Measurements from ENCODE around the gene ENGASE.

The ENGASE gene

GRCh38 chr17:79080761-79081290 is 6.2 kb downstream of the ENGASE start:
- DNase-seq (ENCODE audit: low read depth in 3 of 3), result no peak

GRCh38 chr17:79081571-79082276 is 7.1 kb downstream of the ENGASE start:
- no peak for DNase-seq (ENCODE audit: low read depth in 3 of 3)

DNA sequence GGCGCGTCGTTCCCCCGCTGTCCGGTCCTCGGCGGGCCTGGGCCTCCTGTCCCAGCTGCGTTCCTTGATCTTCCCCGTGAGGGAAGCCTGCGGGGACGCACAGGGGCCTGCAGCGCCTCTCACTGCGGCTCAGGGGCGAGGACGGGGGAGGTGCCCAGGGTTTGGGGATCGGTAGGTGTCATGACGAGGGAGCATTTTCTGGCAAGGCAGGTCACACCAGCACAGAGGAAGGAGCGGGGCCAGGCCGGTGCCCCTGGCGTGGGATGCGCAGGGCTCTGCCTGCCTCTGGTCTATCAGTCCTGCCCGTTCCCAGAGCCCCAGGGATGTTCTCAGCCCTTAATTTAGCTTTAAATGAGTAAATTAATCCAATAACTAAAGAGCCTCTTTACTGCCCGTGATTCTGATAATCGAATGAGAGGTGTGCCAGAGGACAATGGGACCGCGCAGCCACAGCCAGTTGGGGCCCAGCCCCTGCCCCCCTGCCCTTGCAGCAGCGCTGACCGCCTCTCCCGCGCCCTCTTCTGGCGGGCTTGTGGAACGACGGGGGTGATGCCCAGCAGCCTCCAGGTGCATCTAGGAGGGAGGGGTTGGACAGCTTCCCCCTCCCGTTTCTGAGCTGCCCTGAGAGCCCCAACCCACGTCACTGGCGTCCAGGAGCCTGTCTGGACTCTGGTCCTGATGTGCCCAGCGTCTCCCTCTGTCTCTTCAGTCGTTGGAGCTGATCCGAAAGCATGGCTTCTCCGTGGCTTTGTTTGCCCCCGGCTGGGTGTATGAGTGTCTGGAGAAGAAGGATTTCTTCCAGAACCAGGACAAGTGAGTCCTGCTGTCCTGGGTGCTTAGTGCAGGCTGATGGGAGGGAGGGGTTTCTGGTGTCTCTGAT is 7.9 kb downstream of the ENGASE start:
- peak in 2 of 3 donors; percentile 28 to 29 for DNase-seq (ENCODE audit: low read depth in 3 of 3)

GRCh38 chr17:79083191-79083971 is 8.8 kb downstream of the ENGASE start:
- DNase-seq (ENCODE audit: low read depth in 3 of 3), result no peak

- no peak for DNase-seq (ENCODE audit: low read depth in 3 of 3)
Observed at GRCh38 chr17:79084291-79085153, 9.9 kb downstream of the ENGASE start.

DNA sequence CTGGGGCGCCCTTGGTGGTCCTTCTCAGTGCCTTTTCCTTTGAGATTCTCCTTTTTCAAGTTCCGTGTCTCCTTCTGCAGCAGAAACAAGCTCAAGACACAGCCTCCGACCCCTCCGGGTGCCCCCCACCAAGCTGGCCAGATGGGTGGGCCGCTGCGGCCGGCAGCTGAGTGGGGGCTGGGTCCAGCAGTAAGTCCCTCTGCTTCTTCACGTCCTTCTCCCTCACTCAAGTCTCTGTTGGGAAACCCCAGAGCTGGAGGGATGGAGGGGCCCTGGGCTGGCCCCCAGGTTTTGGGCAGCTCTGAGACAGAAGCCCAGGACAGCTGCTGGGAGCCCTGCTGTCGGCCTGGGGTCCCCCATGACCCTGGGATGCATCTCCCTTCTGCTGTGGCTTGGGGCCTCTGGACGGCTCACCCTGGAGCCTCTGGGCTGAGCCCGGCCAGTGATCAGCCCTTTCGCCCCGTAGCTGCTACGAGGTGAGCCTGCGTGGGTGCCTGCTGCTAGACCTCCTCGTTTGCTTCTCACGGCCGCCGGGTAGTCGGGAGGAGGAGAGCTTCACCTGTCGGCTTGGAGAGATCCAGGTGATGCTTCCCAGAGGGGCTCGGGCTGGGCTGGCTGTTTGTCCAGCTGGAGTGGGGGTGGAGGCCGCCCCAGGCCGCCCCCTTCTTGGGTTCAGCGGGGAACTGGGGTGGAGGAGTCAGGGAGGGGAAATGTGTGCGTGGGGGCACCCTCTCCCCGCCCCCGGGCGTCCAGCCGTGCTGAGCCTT is 10.7 kb downstream of the ENGASE start:
- DNase-seq (ENCODE audit: low read depth in 3 of 3), result no peak

- no peak for DNase-seq (ENCODE audit: low read depth in 3 of 3)
Observed at GRCh38 chr17:79085921-79086551, 11.4 kb downstream of the ENGASE start.

- DNase-seq (ENCODE audit: low read depth in 3 of 3), result no peak
Observed at GRCh38 chr17:79086609-79087427, 12.2 kb downstream of the ENGASE start.

DNA sequence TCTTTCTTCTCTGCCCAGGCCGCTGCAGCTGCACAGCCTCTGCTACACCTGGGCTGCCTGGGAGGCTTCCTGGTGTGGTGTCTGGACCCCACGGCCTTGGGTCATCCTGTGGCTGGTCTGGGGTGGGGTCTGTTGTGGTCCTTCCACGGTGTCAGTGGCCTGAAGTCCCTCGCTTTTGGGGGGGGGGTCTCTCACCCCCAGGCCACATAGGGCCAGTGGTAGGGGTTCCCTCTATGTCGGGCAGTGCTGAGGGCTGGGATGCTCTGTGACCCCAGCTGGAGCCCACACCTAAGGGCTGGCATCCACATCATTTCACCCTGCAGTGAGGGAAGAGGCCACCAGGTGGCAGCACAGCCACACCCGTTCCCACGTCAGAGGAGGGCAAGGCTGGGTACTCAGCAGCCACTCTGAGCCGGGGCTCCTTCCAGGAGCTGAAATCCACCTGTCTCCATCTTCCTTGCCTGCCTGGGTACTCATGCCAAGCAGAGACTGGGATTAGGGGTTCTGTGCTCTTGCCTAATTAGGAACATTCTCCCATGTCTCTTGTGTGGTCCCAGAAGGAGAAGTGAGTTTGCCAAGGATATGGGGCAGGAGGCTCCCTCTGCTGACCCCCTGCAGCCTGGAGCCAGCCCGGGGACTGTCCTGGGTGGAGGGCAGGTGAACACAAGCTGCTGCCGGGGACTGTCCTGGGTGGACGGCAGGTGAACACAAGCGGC is 13.0 kb downstream of the ENGASE start:
- peak; percentile 30 to 61 (median 56) for DNase-seq (ENCODE audit: low read depth in 3 of 3)

DNA sequence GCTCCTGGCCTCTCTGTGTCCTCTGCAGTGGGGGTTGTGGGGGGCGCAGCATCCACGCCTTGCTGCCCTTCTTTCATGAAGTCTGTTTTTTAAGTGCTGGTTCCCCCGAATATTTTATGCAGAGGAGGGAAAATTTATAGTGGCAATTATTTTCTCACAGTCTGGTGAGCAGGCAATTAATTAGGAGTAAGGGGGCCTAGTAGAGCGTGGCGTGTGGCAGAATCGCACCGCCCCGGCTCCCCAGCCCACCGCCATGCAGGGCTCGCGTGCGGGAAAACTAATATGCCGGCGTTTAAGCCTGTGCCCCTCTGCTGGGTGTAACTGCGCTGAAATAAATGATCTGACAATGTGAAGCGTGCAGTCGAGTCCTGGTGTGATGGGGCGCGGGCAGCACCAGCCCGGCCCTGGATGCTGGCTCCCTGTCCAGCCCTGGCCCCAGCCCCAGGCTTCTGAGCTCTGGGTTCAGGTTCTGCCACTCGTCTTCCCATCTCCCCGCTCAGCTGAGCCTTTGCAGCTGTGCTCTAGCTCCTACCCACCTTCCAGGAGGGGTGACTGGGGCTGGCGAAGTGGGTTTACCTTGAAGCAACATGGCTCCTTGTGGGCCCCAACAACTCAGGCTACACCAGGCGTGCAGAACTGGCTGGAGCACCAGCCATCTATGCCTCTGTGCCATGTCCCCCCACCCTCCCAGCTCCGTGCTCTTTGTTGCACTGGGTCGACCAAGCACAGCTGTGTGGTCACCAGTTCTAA is 13.8 kb downstream of the ENGASE start:
- no peak for DNase-seq (ENCODE audit: low read depth in 3 of 3)

DNA sequence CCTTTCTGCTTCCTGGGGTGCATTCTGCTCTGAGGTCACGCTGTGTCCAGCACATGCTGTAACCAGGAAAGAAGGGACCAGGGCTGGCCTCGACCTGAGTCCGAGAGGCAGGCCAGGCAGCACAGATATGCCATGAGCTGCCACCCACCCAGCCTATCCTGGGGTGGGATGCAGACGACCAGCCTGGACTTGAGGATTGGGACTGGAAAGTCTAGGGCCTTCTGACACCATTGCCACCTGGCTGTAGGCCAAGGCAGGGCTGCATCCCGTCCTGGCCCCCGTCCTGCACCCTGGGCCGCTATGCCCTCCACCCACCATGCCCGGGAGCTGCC is 14.3 kb downstream of the ENGASE start:
- DNase-seq (ENCODE audit: low read depth in 3 of 3), result no peak

DNA sequence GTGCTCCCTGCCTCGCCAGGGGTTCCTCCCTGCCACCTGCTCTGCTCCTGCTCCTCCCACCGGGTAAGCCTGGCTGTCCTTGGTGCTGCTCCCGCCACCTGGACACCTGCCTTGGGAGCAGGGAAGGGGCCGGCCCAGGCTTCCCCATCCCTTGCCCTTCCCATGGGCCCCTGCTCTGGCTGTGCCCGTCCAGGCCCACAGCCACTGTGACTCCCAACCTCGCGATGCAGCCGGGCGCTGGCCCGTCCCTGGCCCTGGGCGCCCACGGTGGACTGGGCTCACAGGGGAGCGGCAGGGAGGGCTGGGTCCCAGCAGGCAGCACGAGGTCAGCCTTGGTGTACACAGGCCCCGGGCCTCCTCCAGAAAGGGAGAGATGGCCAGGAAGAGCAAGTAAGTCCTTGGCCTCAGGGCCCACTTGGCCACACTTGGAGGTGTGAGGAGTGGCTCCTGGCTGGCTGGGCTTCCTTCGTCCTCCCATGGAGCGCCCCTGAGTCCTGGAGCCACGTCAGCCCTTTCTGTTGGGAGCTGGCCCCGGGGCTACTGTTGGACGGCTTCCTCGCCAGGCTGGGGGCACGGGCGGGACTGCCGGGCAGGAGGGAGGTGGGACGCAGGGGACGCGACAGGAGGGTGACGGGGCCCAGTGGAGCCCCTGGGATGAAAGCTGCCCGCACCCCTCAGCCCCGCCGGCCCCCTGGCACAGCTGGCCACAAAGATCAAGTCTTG is 15.3 kb downstream of the ENGASE start:
- no peak for DNase-seq (ENCODE audit: low read depth in 3 of 3)

- DNase-seq (ENCODE audit: low read depth in 3 of 3), result no peak
Observed at GRCh38 chr17:79090443-79091225, 16.0 kb downstream of the ENGASE start.

DNA sequence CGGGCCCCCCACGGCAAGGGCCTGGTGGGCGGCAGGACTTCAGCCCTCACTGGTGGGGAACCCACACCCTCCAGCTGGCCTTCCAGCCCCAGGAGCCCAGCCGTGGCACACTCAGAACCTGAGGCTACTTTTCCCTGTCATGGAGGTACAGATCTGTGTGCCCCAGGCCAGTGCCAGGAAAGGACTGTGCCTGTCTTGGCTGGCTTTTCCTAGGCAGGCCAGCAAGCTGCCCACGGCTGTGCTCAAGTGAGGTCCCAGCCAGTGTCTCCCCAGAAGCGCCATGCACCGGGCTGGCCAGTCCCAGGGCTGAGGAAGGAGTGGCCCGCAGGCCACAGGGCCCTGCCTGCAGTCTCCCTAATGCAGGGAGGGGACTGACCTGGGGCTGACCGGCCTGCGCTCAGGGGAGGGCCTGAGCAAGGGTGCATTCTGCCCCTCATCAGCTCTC is 16.6 kb downstream of the ENGASE start:
- no peak for DNase-seq (ENCODE audit: low read depth in 3 of 3)

GRCh38 chr17:79092567-79092966 is 17.9 kb downstream of the ENGASE start:
- no peak for DNase-seq (ENCODE audit: low read depth in 3 of 3)

GRCh38 chr17:79093270-79093669 is 18.6 kb downstream of the ENGASE start:
- DNase-seq (ENCODE audit: low read depth in 3 of 3), result no peak
